ENCODE measurements around the gene SPATA31D1. TPM values are rescaled to one million over a fixed set of nuclear protein-coding genes. Genes with fewer than 3 reads are reported as not detected.
"Not testable (repeated sequence)": the region's sequence is repeated elsewhere in the genome, so short reads cannot be mapped to it uniquely, and the experiment has no call there.

Gene SPATA31D1
- not detected for total RNA-seq
- long read RNA-seq, result 0 reads

DNA sequence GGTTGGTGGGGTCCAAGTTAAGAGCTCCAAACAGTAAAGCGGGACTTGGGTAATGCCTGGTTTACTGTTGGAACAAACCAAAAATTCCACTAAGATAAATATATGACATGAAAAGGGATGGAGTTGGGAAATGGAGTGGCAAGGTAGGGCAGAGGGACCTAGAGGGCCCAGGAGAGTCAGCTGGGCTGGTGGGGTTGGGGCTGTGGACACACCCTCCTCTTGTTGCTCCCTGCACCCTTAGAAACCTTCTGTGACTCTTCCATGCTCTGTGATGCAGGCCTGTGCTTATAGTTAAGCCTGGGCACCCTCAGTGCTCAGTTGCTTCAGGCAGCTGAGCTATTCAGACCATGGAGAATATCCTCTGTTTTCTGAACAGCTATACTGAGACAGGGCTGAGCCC lies at the start of gene SPATA31D1:
Gene SPATA31D1 (plus strand): TSS at position 301 of the 400 bp plus-strand sequence. CDS start 47 bp downstream, at position 348.
- ATAC-seq, result not testable (repeated sequence)

GRCh38 chr9:81943393-81943792 lies 45.2 kb upstream of the SPATA31D1 start, which contains the start of gene SPATA31D3:
SPATA31D3 (plus strand) TSS chr9:81943500; CDS start chr9:81943586, 86 bp downstream.
- H3K4me3 ChIP-seq; H3K36me3 ChIP-seq; ATAC-seq; H3K27ac ChIP-seq; intact Hi-C loops (cut with DNase I); H3K4me1 ChIP-seq; DNase-seq; H3K27me3 ChIP-seq (ENCODE audit: low read depth); H3K9me3 ChIP-seq: not testable (repeated sequence)

More for the DNA sequence above, at the start of gene SPATA31D1:
- H3K9me3 ChIP-seq; H3K4me1 ChIP-seq; H3K27me3 ChIP-seq (ENCODE audit: low read depth); H3K4me3 ChIP-seq; DNase-seq; intact Hi-C loops (cut with DNase I); H3K27ac ChIP-seq; H3K36me3 ChIP-seq: not testable (repeated sequence)

DNA sequence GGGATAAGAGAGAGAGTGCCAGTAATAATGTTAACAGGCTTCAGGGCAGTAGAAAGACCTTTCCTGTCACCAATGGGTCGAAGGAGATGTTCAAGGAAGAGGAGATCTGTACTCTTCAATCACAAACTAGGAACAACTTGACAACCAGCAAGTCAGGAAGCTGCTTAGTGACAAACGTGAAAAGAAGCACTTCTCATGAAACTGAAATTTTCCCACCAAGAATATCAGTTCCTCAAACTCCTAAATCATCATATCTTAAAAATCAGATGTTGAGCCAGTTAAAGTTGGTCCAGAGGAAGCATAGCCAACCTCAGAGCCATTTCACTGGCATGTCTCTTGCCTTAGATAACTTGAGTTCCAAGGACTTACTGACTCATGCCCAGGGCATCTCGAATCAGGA lies 39.9 kb upstream of the SPATA31D1 start:
- H3K4me3 ChIP-seq; H3K4me1 ChIP-seq; H3K9me3 ChIP-seq; DNase-seq; ATAC-seq; intact Hi-C loops (cut with DNase I); H3K36me3 ChIP-seq; H3K27ac ChIP-seq; H3K27me3 ChIP-seq (ENCODE audit: low read depth): not testable (repeated sequence)

DNA sequence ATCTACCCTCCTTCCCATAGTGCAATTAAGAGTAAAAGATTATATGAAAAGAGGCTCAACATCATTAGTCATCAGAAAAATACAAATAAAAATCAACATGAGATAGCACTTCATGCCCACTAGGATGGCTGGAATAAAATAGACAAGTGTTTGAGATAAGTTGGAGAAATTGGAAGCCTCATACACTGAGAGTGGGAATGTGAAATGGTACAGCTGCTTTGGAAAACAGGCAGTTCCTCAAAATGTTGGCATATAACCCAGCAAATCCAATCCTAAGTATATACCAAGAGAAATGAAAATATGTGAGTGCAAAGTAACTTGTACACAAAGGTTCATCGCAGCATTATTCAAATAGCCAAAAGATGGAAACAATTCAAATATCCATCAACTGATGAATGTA lies 35.5 kb upstream of the SPATA31D1 start:
- no peaks in the 10 kb centered on the region for H3K27me3 ChIP-seq (ENCODE audit: low read depth)
- H3K36me3 ChIP-seq, result no peaks in the 10 kb centered on the region
- no peaks in the 10 kb centered on the region for H3K4me1 ChIP-seq
- TF ChIP-seq CTCF (IDR thresholded peaks at IDR 0.05), result no peak
- DNase-seq (no peak), ATAC-seq (no peak)
- H3K4me3 ChIP-seq, result no peak overlapping the region
- no peak overlapping the region for H3K27ac ChIP-seq
- peaks cover 15% of the 10 kb centered on the region for H3K9me3 ChIP-seq
- intact Hi-C loops (cut with DNase I), result no loop called here

DNA sequence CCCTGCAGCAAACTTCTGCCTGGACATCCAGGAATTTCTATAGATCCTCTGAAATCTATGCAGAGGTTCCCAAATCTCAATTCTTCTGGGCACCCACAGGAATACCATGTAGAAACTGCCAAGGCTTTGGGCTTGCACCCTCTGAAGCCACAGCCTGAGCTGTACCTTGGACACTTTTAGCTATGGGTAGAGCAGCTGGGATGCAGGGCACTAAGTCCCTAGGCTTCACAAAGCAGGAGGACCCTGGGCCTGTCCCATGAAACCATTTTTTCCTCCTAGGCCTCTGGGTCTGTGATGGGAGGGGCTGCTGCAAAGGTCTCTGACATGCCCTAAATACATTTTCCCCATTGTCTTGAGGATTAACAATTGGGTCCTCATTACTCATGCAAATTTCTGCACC lies 32.9 kb upstream of the SPATA31D1 start:
- Histone ChIP-seq H3K4me1 (no peaks in the 10 kb centered on the region), H3K36me3 (no peaks in the 10 kb centered on the region), H3K4me3 (no peak overlapping the region), H3K27ac (no peak overlapping the region), H3K9me3 (peaks cover 15% of the 10 kb centered on the region), H3K27me3 (ENCODE audit: low read depth) (no peaks in the 10 kb centered on the region)
- intact Hi-C loops (cut with DNase I), result no loop called here
- no peak for TF ChIP-seq CTCF (IDR thresholded peaks at IDR 0.05)
- DNase-seq (no peak), ATAC-seq (no peak)

GRCh38 chr9:81964218-81965171 lies 24.1 kb upstream of the SPATA31D1 start:
- ATAC-seq (no peak), DNase-seq (no peak)

More at GRCh38 chr9:81964218-81965171, 24.1 kb upstream of the SPATA31D1 start:
- no peaks in the 10 kb centered on the region for H3K36me3 ChIP-seq
- H3K4me1 ChIP-seq, result no peaks in the 10 kb centered on the region
- H3K27ac ChIP-seq, result no peak overlapping the region
- intact Hi-C loops (cut with DNase I), result no loop called here
- no peak overlapping the region for H3K4me3 ChIP-seq
- TF ChIP-seq CTCF (IDR thresholded peaks at IDR 0.05), result no peak
- H3K27me3 ChIP-seq (ENCODE audit: low read depth), result no peaks in the 10 kb centered on the region
- no peaks in the 10 kb centered on the region for H3K9me3 ChIP-seq
